GM12892 (cell line): ENCODE data around the gene INPP4B.

Experiments used
- POLR2A ChIP-seq: IDR thresholded peaks from 2 replicates; pipeline ENCODE4 v1.6.1; 2011; ENCODE audit warnings: low read depth, low read length, control low read depth
- TAF1 ChIP-seq: IDR thresholded peaks from 2 replicates; pipeline ENCODE4 v1.6.1; 2011; ENCODE audit warnings: low read depth, mild to moderate bottlenecking, control low read depth, low read length, borderline replicate concordance

- TF ChIP-seq TAF1, result no peak
- TF ChIP-seq POLR2A, result no peak
These were observed 766.1 kb downstream of the INPP4B start for GRCh38 chr4:142079959-142080358.
